OCI-LY7 (cell line): ENCODE measurements around the gene ZNF681. TPM values are rescaled to one million over a fixed set of nuclear protein-coding genes. Genes with fewer than 3 reads are reported as not detected.
A peak's percentile ranks its signal among the peaks of the same experiment; 100 is the strongest.
"Not testable (repeated sequence)": the region's sequence is repeated elsewhere in the genome, so short reads cannot be mapped to it uniquely, and the experiment has no call there.

ENCODE experiments used
- BruUV-seq: library from RNA; stranded (reverse); fragments of 400-500 nt; replicated peaks from 2 replicates; lab custom pipeline; 2021; lab: Mats Ljungman, UMichigan
- CTCF ChIA-PET: fragments of 300-600 bp; sonication (Branson Sonifier 250); formaldehyde crosslinking; loops from one replicate; lab custom pipeline; 2022; ENCODE audit warnings: antibody characterized with exemption; ENCODE audit not compliant: unreplicated experiment; lab: Charles Lee
- POLR2A ChIA-PET: fragments of 300-600 bp; sonication (Branson Sonifier 250); formaldehyde crosslinking; loops from one replicate; lab custom pipeline; 2022; ENCODE audit warnings: antibody characterized with exemption; lab: Charles Lee
- DNase-seq: peaks from one replicate; pipeline ENCODE4 v3.0.0-alpha.2; 2015; ENCODE audit warnings: low spot score
- H2AFZ ChIP-seq: fragments of 200-600 bp; sonication (generic), shearing (Covaris generic); 2 replicates; pipeline ENCODE4 v1.6.1; 2014; ENCODE audit warnings: mild to moderate bottlenecking, antibody characterized with exemption, low read length, moderate library complexity
- H3K27ac ChIP-seq: fragments of 200-600 bp; sonication (generic); 2 replicates; pipeline ENCODE4 v1.5.1; 2014; ENCODE audit warnings: mixed run types, low read depth, mild to moderate bottlenecking, moderate library complexity, low read length, inconsistent platforms; ENCODE audit not compliant: poor library complexity, severe bottlenecking
- H3K36me3 ChIP-seq: fragments of 200-600 bp; sonication (generic); 2 replicates; pipeline ENCODE4 v1.6.1; 2014; ENCODE audit warnings: mild to moderate bottlenecking, antibody characterized with exemption, low read length, moderate library complexity, mixed read lengths; ENCODE audit not compliant: insufficient read depth
- H3K4me1 ChIP-seq: fragments of 200-600 bp; sonication (generic); 2 replicates; pipeline ENCODE4 v1.5.1; 2014; ENCODE audit warnings: mild to moderate bottlenecking, low read length; ENCODE audit not compliant: insufficient read depth, poor library complexity, severe bottlenecking
- H3K4me2 ChIP-seq: fragments of 200-600 bp; sonication (generic); 2 replicates; pipeline ENCODE4 v1.6.1; 2014; ENCODE audit warnings: mild to moderate bottlenecking, low read length
- H3K4me3 ChIP-seq: fragments of 200-600 bp; sonication (generic); 2 replicates; pipeline ENCODE4 v1.5.1; 2014; ENCODE audit warnings: mild to moderate bottlenecking, low read depth, low read length; ENCODE audit not compliant: poor library complexity, severe bottlenecking
- H3K79me2 ChIP-seq: fragments of 200-600 bp; sonication (generic); 2 replicates; pipeline ENCODE4 v1.6.1; 2016; ENCODE audit warnings: low read depth, mild to moderate bottlenecking, low read length, moderate library complexity, mixed read lengths; ENCODE audit not compliant: insufficient read depth
- H3K9me2 ChIP-seq: fragments of 200-600 bp; sonication (generic); 2 replicates; pipeline ENCODE4 v1.6.1; 2016; ENCODE audit warnings: mild to moderate bottlenecking, low read length, mixed read lengths; ENCODE audit not compliant: insufficient read depth
- H3K9me3 ChIP-seq: fragments of 200-600 bp; sonication (generic); 2 replicates; pipeline ENCODE4 v1.6.1; 2014; ENCODE audit warnings: mild to moderate bottlenecking, mixed run types, low read length, mixed read lengths
- H4K20me1 ChIP-seq: fragments of 200-600 bp; sonication (generic); 2 replicates; pipeline ENCODE4 v1.6.1; 2014; ENCODE audit warnings: mild to moderate bottlenecking, antibody characterized with exemption, low read length, moderate library complexity, mixed read lengths; ENCODE audit not compliant: insufficient read depth
- EZH2phosphoT487 ChIP-seq: fragments of 200-600 bp; sonication (generic); IDR thresholded peaks from 2 replicates; pipeline ENCODE4 v1.6.1; 2018; ENCODE audit warnings: low read depth, borderline replicate concordance, mild to moderate bottlenecking, mixed run types, antibody characterized with exemption, low read length, moderate library complexity, mixed read lengths
- intact Hi-C: fragments of 100-400 bp; cut with micrococcal nuclease; formaldehyde crosslinking; loops from one replicate; pipeline ENCODE4 v1.10.0; 2022; ENCODE audit not compliant: unreplicated experiment
- total RNA-seq, 2 experiments: library from RNA; depleted of rRNA in 1 of 2; stranded (reverse); fragments of >200 nt in 1 of 2; shearing (Covaris generic) in 1 of 2; gene quantifications; 2 replicates each; pipeline ENCODE4 v1.2.3, GENCODE V29; 2014 to 2022
- TF ChIP-seq, protein P1 (sequence below): fragments of 200-600 bp; sonication (generic); conservative IDR thresholded peaks from 2 replicates; pipeline ENCODE4 v1.5.1; 2014; ENCODE audit warnings: mild to moderate bottlenecking, antibody characterized with exemption, low read length, moderate library complexity, mixed read lengths

The ZNF681 gene
- total RNA-seq, 2 experiments from 2014 or later: 4.3 to 6.2 TPM

DNA sequence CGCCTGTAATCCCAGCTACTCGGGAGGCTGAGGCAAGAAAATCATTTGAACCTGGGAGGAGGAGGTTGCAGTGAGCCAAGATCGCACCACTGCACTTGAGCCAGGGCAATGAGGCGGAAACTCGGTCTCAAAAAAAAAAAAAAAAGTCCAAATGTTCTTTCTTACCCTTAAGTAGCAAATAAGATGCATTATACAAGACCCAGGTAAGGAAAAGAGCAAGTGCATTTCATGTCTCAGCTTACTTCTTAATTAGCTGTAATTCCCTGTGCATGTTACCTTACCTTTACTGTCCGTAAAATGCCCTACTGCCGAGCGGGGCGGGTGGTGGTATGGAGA lies 3.8 kb upstream of the ZNF681 start:
- Histone ChIP-seq H3K4me3 (peak overlapping the region; percentile 85), H3K4me1 (peaks cover 12% of the 10 kb centered on the region), H3K9me3 (no peaks in the 10 kb centered on the region), H3K4me2 (peak overlapping the region; percentile 76), H3K27ac (peak overlapping the region; percentile 61), H2AFZ (peak overlapping the region; percentile 60; the same call in 1 of the 2 replicates), H3K9me2 (no peaks in the 10 kb centered on the region), H3K79me2 (peaks cover 44% of the 10 kb centered on the region), H3K36me3 (peaks cover 4% of the 10 kb centered on the region), H4K20me1 (no peaks in the 10 kb centered on the region)
- ChIA-PET CTCF (no interaction called here), POLR2A (interaction anchor here (0.7 kb wide), 1 partner anchor 21 kb away, joined by 3 read pairs; no protein-coding TSS in a partner anchor)
- no peak for DNase-seq
- TF ChIP-seq, protein P1, sequence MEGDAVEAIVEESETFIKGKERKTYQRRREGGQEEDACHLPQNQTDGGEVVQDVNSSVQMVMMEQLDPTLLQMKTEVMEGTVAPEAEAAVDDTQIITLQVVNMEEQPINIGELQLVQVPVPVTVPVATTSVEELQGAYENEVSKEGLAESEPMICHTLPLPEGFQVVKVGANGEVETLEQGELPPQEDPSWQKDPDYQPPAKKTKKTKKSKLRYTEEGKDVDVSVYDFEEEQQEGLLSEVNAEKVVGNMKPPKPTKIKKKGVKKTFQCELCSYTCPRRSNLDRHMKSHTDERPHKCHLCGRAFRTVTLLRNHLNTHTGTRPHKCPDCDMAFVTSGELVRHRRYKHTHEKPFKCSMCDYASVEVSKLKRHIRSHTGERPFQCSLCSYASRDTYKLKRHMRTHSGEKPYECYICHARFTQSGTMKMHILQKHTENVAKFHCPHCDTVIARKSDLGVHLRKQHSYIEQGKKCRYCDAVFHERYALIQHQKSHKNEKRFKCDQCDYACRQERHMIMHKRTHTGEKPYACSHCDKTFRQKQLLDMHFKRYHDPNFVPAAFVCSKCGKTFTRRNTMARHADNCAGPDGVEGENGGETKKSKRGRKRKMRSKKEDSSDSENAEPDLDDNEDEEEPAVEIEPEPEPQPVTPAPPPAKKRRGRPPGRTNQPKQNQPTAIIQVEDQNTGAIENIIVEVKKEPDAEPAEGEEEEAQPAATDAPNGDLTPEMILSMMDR: no peak
- TF ChIP-seq EZH2phosphoT487: no peak
- no TSS peak for BruUV-seq
- intact Hi-C loops: loop anchor here (5.0 kb wide), 2 partner anchors 40 to 55 kb away; no protein-coding TSS in a partner anchor

- POLR2A ChIA-PET: interaction anchor here (0.5 kb wide), 1 partner anchor 654 kb away, joined by 4 read pairs; no protein-coding TSS in a partner anchor
These were observed 1.6 kb upstream of the ZNF681 start for GRCh38 chr19:23760326-23760725.

DNA sequence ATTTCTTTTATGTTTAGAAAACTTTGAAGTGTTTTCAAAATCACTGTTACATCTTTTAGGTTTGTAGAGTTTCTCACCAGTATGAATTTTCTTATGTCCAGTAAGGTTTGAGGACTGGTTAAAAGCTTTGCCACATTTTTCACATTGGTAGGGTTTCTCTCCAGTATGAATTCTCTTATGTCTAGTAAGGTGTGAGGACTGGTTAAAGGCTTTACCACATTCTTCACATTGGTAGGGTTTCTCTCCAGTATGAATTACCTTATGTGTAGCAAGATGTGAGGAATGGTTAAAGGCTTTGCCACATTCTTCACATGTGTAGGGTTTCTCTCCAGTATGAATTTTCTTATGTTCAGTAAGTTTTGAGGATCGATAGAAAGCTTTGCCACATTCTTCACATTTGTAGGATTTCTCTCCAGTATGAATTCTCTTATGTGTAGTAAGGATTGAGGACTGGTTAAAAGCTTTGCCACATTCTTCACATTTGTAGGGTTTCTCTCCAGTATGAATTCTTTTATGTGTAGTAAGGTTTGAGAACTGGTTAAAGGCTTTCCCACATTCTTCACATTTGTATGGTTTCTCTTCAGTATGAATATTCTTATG lies 15.0 kb downstream of the ZNF681 start:
- intact Hi-C loops, CTCF ChIA-PET, H2AFZ ChIP-seq, H3K4me3 ChIP-seq, H3K4me1 ChIP-seq, H3K4me2 ChIP-seq, H4K20me1 ChIP-seq, POLR2A ChIA-PET, H3K9me2 ChIP-seq, H3K27ac ChIP-seq, H3K79me2 ChIP-seq, BruUV-seq, DNase-seq: not testable (repeated sequence)
- Histone ChIP-seq H3K36me3 (peaks cover 52% of the 10 kb centered on the region), H3K9me3 (peaks cover 61% of the 10 kb centered on the region)

More at GRCh38 chr19:23760326-23760725, 1.6 kb upstream of the ZNF681 start:
- H3K4me3 ChIP-seq, H3K4me2 ChIP-seq, H2AFZ ChIP-seq, H3K9me2 ChIP-seq, H3K9me3 ChIP-seq, CTCF ChIA-PET, H3K27ac ChIP-seq, DNase-seq, BruUV-seq, H3K36me3 ChIP-seq, H4K20me1 ChIP-seq: not testable (repeated sequence)
- intact Hi-C loops: loop anchor here (5.0 kb wide), 2 partner anchors 42 to 57 kb away; no protein-coding TSS in a partner anchor
- Histone ChIP-seq H3K79me2 (peaks cover 40% of the 10 kb centered on the region), H3K4me1 (peaks cover 13% of the 10 kb centered on the region)

DNA sequence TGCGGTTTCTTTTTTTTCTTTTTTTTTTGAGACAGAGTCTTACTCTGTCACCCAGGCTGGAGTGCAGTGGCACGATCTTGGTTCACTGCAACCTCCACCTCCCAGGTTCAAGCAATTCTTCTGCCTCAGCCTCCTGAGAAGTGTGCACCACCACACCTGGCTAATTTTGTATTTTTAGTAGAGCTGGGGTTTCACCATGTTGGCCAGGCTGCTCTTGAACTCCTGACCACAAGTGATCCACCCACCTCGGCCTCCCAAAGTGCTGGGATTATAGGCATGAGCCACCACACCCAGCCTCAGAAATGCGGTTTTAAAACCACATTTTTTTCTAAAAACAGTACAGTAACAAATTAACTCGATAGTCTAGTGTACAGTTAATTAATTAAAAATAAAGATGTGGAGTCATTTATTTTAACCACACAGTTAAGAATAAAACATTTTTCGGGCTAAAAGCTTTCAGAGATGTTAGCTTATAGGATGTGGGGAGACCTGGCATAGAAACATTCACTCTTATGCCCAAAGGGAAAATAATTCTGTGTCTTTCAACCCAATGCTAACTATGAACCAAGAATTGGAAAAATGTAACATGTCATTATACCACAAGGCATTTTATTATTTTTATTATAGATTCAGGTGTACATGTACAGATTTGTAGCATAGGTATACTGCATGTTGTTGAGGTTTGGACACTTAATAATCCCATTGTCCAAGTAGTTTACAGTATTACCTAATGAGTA lies 27.8 kb downstream of the ZNF681 start:
- H2AFZ ChIP-seq, H3K4me3 ChIP-seq, BruUV-seq, H3K27ac ChIP-seq, H4K20me1 ChIP-seq, H3K36me3 ChIP-seq, intact Hi-C loops, H3K79me2 ChIP-seq, H3K9me2 ChIP-seq, H3K4me1 ChIP-seq, H3K4me2 ChIP-seq, DNase-seq, H3K9me3 ChIP-seq: not testable (repeated sequence)
- ChIA-PET POLR2A (interaction anchor here (0.6 to 0.8 kb wide), 2 partner anchors 22 to 893 kb away, joined by 3 to 6 read pairs; no protein-coding TSS in a partner anchor), CTCF (interaction anchor here (0.6 kb wide), 1 partner anchor 457 kb away, joined by 3 read pairs; no protein-coding TSS in a partner anchor)

DNA sequence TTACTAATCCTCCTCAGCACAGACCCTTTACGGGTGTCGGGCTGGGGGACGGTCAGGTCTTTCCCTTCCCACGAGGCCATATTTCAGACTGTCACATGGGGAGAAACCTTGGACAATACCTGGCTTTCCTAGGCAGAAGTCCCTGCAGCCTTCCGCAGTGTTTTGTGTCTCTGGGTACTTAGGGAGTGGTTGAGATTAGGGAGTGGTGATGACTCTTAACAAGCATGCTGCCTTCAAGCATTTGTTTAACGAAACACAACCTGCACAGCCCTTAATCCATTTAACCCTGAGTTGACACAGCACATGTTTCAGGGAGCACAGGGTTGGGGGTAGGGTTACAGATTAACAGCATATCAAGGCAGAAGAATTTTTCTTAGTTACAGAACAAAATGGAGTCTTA lies 34.5 kb downstream of the ZNF681 start:
- H2AFZ ChIP-seq, BruUV-seq, H3K9me3 ChIP-seq, H3K27ac ChIP-seq, H3K79me2 ChIP-seq, POLR2A ChIA-PET, intact Hi-C loops, H3K4me3 ChIP-seq, H3K36me3 ChIP-seq, H4K20me1 ChIP-seq, H3K4me1 ChIP-seq, H3K4me2 ChIP-seq, DNase-seq, CTCF ChIA-PET, H3K9me2 ChIP-seq: not testable (repeated sequence)
